Rectal smooth muscle tissue (tissue), 1 donor: ENCODE measurements around the gene WDR81.
A peak's percentile ranks its signal among the peaks of the same experiment; 100 is the strongest.

ENCODE experiments used
- H3K27ac ChIP-seq: one replicate; pipeline ENCODE4 v1.7.0; 2013; ENCODE audit warnings: low read depth, low read length, inconsistent platforms
- H3K27me3 ChIP-seq: one replicate; pipeline ENCODE4 v1.7.0; 2013; ENCODE audit warnings: low read length; ENCODE audit not compliant: control insufficient read depth, insufficient read depth
- H3K36me3 ChIP-seq: one replicate; pipeline ENCODE4 v1.7.0; 2013; ENCODE audit warnings: low read length; ENCODE audit not compliant: control insufficient read depth, insufficient read depth
- H3K4me1 ChIP-seq: one replicate; pipeline ENCODE4 v1.7.0; 2013; ENCODE audit warnings: low read length; ENCODE audit not compliant: control insufficient read depth, insufficient read depth
- H3K4me3 ChIP-seq: one replicate; pipeline ENCODE4 v1.7.0; 2013; ENCODE audit warnings: low read length
- H3K9ac ChIP-seq: one replicate; pipeline ENCODE4 v1.7.0; 2013; ENCODE audit warnings: low read length

Gene WDR81

GRCh38 chr17:1785930-1786329, 61.4 kb downstream of the WDR81 start:
- no peaks in the 10 kb centered on the region for H3K27me3 ChIP-seq
- peaks cover 28% of the 10 kb centered on the region for H3K4me1 ChIP-seq
- no peak overlapping the region for H3K9ac ChIP-seq
- peaks cover 7% of the 10 kb centered on the region for H3K36me3 ChIP-seq
- H3K27ac ChIP-seq: peak overlapping the region; percentile 84
- no peak overlapping the region for H3K4me3 ChIP-seq

GRCh38 chr17:1786708-1787107, 62.2 kb downstream of the WDR81 start:
- no peaks in the 10 kb centered on the region for H3K27me3 ChIP-seq
- H3K36me3 ChIP-seq: peaks cover 3% of the 10 kb centered on the region
- peak overlapping the region; percentile 4 for H3K4me3 ChIP-seq
- H3K9ac ChIP-seq: no peak overlapping the region
- H3K4me1 ChIP-seq: peaks cover 28% of the 10 kb centered on the region
- peak overlapping the region; percentile 84 for H3K27ac ChIP-seq

GRCh38 chr17:1787301-1787902, 62.9 kb downstream of the WDR81 start:
- H3K4me3 ChIP-seq: peak overlapping the region; percentile 4
- H3K27ac ChIP-seq: peak overlapping the region; percentile 84
- H3K9ac ChIP-seq: no peak overlapping the region
- no peaks in the 10 kb centered on the region for H3K36me3 ChIP-seq
- H3K4me1 ChIP-seq: peaks cover 24% of the 10 kb centered on the region
- no peaks in the 10 kb centered on the region for H3K27me3 ChIP-seq
